SKM-1 (cell line): ENCODE data around the gene FAM25G.

Experiments
- DNase-seq: peaks from one replicate; lab custom pipeline; 2025; ENCODE audit not compliant: unreplicated experiment; lab: John Stamatoyannopoulos, UW

Gene FAM25G

GRCh38 chr10:47449102-47449978, 42.2 kb downstream of the FAM25G start:
- no peak for DNase-seq

GRCh38 chr10:47447705-47448104, 43.8 kb downstream of the FAM25G start:
- no peak for DNase-seq

- DNase-seq, result no peak
These were observed 44.3 kb downstream of the FAM25G start for GRCh38 chr10:47447209-47447608.

GRCh38 chr10:47445720-47446119, 45.8 kb downstream of the FAM25G start:
- no peak for DNase-seq

- no peak for DNase-seq
These were observed 47.5 kb downstream of the FAM25G start for GRCh38 chr10:47444047-47444446.

GRCh38 chr10:47443145-47443544, 48.4 kb downstream of the FAM25G start:
- no peak for DNase-seq

- DNase-seq, result no peak
These were observed 49.1 kb downstream of the FAM25G start for GRCh38 chr10:47442351-47442750.

- DNase-seq, result no peak
These were observed 49.6 kb downstream of the FAM25G start for GRCh38 chr10:47441938-47442337.

GRCh38 chr10:47440207-47440606, 51.3 kb downstream of the FAM25G start:
- no peak for DNase-seq

GRCh38 chr10:47438857-47439474, 52.5 kb downstream of the FAM25G start:
- no peak for DNase-seq
